ENCODE measurements around the gene ATG5. TPM values are rescaled to one million over a fixed set of nuclear protein-coding genes. Genes with fewer than 3 reads are reported as not detected.
"Not testable (repeated sequence)": the region's sequence is repeated elsewhere in the genome, so short reads cannot be mapped to it uniquely, and the experiment has no call there.

Gene ATG5
- total RNA-seq, 2 donors from 2014 or later: 32.1 to 38.4 TPM

DNA sequence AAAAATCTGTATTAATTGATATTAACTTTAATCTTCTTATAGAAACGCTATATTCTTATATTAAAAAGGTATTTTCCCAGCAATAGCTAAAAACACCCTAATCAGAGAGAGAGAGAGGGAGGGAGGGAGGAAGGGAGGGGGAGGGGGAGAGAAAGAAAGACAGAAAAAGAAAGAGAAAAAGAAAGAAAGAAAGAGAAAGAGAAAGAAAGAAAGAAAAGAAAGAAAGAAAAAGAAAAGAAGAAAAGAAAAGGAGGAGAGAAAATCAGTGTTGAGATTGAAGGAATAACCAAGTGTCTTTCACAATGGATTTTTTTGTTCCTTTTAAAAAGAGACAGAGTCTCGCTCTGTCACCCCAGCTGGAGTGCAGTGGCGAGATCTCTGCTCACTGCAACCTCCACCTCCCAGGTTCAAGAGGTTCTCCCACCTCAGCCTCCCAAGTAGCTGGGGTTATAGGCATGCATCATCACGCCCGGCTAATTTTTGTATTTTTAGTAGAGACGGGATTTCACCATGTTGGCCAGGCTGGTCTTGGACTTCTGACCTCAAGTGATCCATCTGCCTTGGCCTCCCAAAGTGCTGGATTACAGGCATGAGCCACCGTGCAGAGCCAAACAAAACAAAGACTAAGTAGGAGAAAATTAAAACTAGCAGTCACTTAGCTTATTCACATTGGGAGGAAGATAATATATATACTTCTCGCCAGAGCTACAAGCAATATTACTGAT, 73.9 kb downstream of the ATG5 start:
- H3K4me3 Mint-ChIP-seq; H3K27me3 Mint-ChIP-seq (ENCODE audit: low read depth); H3K36me3 Mint-ChIP-seq (ENCODE audit: insufficient read depth in 2 of 2); H3K9me3 Mint-ChIP-seq; H3K27ac Mint-ChIP-seq; ATAC-seq (replicated peaks in 1 of 2); DNase-seq: not testable (repeated sequence)
- peaks cover 18% of the 10 kb centered on the region for H3K4me1 Mint-ChIP-seq (ENCODE audit: low read depth)

DNA sequence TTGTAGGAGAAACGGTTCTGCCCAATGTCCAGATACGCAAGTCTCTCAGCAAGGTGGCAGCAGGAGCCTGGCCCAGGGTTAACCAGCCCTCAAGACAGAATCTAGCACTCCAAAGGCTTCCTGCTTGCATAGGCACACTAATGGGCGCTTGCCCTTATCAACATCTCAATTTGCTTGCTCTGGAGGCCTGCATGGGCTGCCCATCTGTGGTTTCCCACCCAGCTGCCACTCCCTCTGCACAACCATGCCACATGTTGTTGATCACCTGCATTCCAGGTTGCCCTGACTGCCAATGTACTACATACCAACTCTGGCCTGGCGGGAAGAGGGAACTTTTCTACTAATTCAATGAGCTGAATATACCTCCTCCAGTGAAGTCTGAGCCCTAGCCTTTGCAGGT, 74.6 kb downstream of the ATG5 start:
- Mint-ChIP-seq H3K27ac (no peak overlapping the region), H3K9me3 (no peaks in the 10 kb centered on the region), H3K4me1 (ENCODE audit: low read depth) (peaks cover 18% of the 10 kb centered on the region), H3K36me3 (ENCODE audit: insufficient read depth in 2 of 2) (peaks cover 3 to 4% of the 10 kb centered on the region in 2 donors), H3K4me3 (no peak overlapping the region), H3K27me3 (ENCODE audit: low read depth) (no peaks in the 10 kb centered on the region)
- DNase-seq: no peak
- ATAC-seq (replicated peaks in 1 of 2): no peak

DNA sequence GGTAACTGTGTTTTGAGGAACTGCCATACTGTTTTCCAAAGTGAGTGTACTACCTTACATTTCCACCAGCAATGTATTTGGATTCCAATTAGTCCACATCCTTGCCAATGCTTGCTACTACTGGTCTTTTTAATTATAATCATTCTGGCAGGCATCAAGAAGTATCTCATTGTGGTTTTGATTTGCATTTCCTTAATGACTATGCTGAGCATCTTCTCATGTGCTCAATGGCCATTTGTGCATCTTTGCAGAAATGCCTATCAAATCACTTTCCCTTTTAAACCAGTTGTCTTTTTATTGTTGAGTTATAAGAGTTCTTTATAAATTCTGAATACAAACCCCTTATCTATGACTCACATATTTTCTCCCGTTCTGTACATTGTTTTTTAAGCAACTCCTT, 75.9 kb downstream of the ATG5 start:
- no peaks in the 10 kb centered on the region for H3K9me3 Mint-ChIP-seq
- peak overlapping the region; percentile 33 for H3K27ac Mint-ChIP-seq
- no peaks in the 10 kb centered on the region for H3K27me3 Mint-ChIP-seq (ENCODE audit: low read depth)
- DNase-seq (no peak), ATAC-seq (replicated peaks in 1 of 2) (no peak)
- H3K4me1 Mint-ChIP-seq (ENCODE audit: low read depth): peaks cover 18% of the 10 kb centered on the region
- no peak overlapping the region for H3K4me3 Mint-ChIP-seq
- H3K36me3 Mint-ChIP-seq (ENCODE audit: insufficient read depth in 2 of 2): peaks cover 3 to 7% of the 10 kb centered on the region in 2 donors

DNA sequence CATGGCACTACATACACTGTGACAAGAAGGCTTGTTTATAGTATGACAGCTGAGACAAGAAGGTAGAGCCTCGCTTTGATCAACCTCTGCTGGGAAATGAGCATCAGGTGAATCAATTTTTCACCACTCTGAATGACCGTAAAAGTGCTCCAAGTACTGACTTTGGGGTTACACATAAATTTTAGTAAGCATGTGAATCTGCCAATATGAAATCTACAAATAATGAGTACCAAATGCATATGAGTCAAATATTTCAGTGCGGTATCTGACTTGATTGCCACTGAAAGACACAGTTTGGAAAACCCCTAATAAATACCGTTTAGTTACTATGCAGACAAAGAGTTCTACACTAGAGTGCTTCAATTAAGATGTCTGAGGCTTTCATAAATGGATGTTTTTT, 77.8 kb downstream of the ATG5 start:
- H3K4me1 Mint-ChIP-seq (ENCODE audit: low read depth): peaks cover 12% of the 10 kb centered on the region

DNA sequence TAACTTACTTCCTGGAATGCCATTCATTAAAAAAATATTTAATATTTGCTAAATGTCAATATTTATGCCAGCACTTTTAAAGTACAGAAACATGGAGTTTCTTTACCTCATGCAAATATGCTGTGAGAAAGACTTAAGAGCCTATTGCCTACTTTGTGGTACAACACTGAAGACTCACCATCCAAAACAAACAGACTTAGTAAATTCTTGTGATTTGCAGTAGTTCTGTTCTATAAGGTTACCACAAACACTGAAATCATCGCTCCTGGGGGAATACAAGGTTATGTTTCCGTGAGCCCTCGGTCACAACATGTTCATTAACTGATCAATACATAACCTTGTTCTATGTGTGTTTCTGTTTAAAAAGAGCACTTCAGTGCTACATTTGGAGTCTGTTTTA, 78.3 kb downstream of the ATG5 start:
- peaks cover 7% of the 10 kb centered on the region for H3K4me1 Mint-ChIP-seq (ENCODE audit: low read depth)
- peak overlapping the region; percentile 94 for H3K27ac Mint-ChIP-seq
- no peak for DNase-seq
- no peaks in the 10 kb centered on the region for H3K9me3 Mint-ChIP-seq
- H3K4me3 Mint-ChIP-seq: peak overlapping the region; percentile 20 to 74
- peak; percentile 58 to 68 for ATAC-seq (replicated peaks in 1 of 2)
- no peaks in the 10 kb centered on the region for H3K27me3 Mint-ChIP-seq (ENCODE audit: low read depth)
- peaks cover 4 to 10% of the 10 kb centered on the region in 2 donors for H3K36me3 Mint-ChIP-seq (ENCODE audit: insufficient read depth in 2 of 2)

More for the DNA sequence above, 77.8 kb downstream of the ATG5 start:
- peak overlapping the region; percentile 20 to 74 for H3K4me3 Mint-ChIP-seq
- peak in 1 of 2 donors; percentile 13 for DNase-seq
- H3K36me3 Mint-ChIP-seq (ENCODE audit: insufficient read depth in 2 of 2): peaks cover 3 to 10% of the 10 kb centered on the region in 2 donors
- H3K27ac Mint-ChIP-seq: peak overlapping the region; percentile 94
- peak; percentile 81 to 90 for ATAC-seq (replicated peaks in 1 of 2)
- H3K27me3 Mint-ChIP-seq (ENCODE audit: low read depth): no peaks in the 10 kb centered on the region
- H3K9me3 Mint-ChIP-seq: no peaks in the 10 kb centered on the region

DNA sequence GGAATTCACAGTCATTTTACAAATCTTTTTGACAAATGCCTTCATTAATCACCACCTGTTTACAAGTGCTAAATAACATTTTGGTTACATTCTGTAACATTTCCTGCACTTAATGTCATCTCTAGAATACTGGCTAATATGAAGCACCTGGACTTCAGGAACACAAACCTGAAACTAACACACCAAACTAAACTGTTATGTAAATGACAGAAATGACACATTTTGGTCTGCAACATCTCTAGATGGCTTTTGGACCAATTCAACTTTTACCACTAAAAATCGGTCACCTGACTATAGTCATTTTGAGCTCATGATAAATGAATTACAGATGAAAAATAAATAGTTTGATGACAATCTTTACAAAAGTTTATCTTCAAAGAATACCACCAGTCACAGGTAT, 80.6 kb downstream of the ATG5 start:
- Mint-ChIP-seq H3K9me3 (no peaks in the 10 kb centered on the region), H3K27ac (peak overlapping the region; percentile 14), H3K4me1 (ENCODE audit: low read depth) (peaks cover 6% of the 10 kb centered on the region), H3K27me3 (ENCODE audit: low read depth) (no peaks in the 10 kb centered on the region), H3K4me3 (no peak overlapping the region), H3K36me3 (ENCODE audit: insufficient read depth in 2 of 2) (peaks cover 8 to 10% of the 10 kb centered on the region in 2 donors)
- no peak for DNase-seq
- ATAC-seq (replicated peaks in 1 of 2): peak in 1 of 2 donors; percentile 22

DNA sequence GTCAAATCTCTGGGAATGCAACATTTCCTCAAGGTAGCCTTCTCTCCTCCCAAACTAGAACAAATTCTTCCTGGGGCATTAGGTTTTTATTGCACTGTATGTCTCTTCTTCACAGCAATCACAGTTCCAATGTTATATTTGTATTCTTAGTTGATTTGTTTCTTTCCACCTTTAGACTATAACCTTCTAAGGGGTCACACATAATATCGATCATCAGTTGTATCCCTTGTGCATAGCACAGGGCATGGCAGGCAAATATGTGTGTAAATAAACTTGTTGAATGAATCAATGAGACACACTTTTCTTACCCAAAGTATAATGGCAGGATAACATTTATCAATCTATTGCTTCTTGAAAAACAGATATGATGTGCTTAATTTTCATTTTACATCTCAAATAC, 81.0 kb downstream of the ATG5 start:
- Mint-ChIP-seq H3K27me3 (ENCODE audit: low read depth) (no peaks in the 10 kb centered on the region), H3K9me3 (no peaks in the 10 kb centered on the region), H3K4me1 (ENCODE audit: low read depth) (peaks cover 6% of the 10 kb centered on the region), H3K36me3 (ENCODE audit: insufficient read depth in 2 of 2) (peaks cover 8 to 10% of the 10 kb centered on the region in 2 donors), H3K4me3 (peak overlapping the region in 1 of 2 donors; percentile 3), H3K27ac (no peak overlapping the region)
- no peak for ATAC-seq (replicated peaks in 1 of 2)
- no peak for DNase-seq

DNA sequence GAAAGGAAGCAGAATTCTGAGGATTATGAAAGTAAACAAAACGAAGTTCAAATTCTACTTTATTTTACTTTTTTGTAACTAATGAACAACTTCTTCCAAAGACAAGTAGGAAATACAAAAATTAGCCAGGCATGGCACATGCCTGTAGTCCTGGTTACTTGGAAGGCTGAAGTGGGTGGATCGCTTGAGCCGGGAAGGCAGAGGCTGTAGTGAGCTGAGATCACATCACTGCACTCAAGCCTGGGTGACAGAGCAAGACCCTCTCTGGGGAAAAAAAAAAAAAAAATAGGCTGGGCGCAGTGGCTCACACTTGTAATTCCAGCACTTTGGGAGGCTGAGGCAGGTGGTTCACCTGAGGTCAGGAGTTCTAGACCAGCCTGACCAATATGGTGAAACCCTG, 82.3 kb downstream of the ATG5 start:
- no peaks in the 10 kb centered on the region for H3K27me3 Mint-ChIP-seq (ENCODE audit: low read depth)
- H3K4me1 Mint-ChIP-seq (ENCODE audit: low read depth): peaks cover 6% of the 10 kb centered on the region
- H3K4me3 Mint-ChIP-seq: no peak overlapping the region
- peak overlapping the region; percentile 46 for H3K27ac Mint-ChIP-seq
- no peaks in the 10 kb centered on the region for H3K9me3 Mint-ChIP-seq
- ATAC-seq (replicated peaks in 1 of 2) (no peak), DNase-seq (no peak)
- peaks cover 8 to 10% of the 10 kb centered on the region in 2 donors for H3K36me3 Mint-ChIP-seq (ENCODE audit: insufficient read depth in 2 of 2)

DNA sequence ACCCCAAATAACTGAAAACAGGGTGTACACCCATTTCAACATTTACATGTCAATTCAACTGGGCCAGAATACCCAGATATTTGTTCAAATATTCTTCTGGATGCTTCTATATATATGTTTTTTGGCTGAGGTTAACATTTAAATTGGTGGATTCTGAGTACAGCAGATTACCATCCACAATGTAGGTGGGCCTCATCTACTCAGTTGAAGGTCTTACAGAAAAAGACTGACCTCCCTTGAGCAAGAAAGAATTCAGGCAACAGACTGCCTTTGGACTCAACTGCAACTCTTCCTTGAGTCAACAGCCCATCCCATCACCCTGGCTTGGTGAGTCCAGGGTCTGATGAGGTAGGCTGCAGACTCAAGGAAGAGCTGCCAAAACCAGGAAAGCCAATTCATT, 84.1 kb downstream of the ATG5 start:
- ATAC-seq (replicated peaks in 1 of 2) (no peak), DNase-seq (no peak)
- Mint-ChIP-seq H3K27ac (no peak overlapping the region), H3K27me3 (ENCODE audit: low read depth) (no peaks in the 10 kb centered on the region), H3K9me3 (no peaks in the 10 kb centered on the region), H3K4me3 (no peak overlapping the region), H3K36me3 (ENCODE audit: insufficient read depth in 2 of 2) (peaks cover 4 to 8% of the 10 kb centered on the region in 2 donors), H3K4me1 (ENCODE audit: low read depth) (no peaks in the 10 kb centered on the region)

DNA sequence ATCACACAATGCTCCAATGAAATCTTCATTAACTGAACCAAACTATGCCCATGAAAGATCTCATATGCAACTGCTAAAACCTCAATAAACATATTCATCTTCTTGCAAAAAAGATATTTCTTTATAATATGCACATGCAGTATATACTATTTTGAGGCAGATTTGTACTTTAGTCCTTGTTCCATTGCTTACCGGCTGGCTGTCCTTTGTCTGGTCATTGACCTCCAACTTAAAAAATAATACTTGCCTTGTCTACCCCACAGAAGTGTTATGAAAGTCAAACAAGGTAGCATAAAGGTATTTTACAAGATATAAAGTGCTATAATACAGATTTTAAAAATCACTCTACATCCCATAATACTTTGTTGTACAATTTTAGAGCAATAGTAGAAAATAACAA, 88.3 kb downstream of the ATG5 start:
- H3K27me3 Mint-ChIP-seq (ENCODE audit: low read depth): no peaks in the 10 kb centered on the region
- H3K9me3 Mint-ChIP-seq: peaks cover 0 to 1% of the 10 kb centered on the region in 2 donors
- no peak overlapping the region for H3K27ac Mint-ChIP-seq
- DNase-seq (no peak), ATAC-seq (replicated peaks in 1 of 2) (no peak)
- H3K4me3 Mint-ChIP-seq: no peak overlapping the region
- peaks cover 7 to 8% of the 10 kb centered on the region in 2 donors for H3K36me3 Mint-ChIP-seq (ENCODE audit: insufficient read depth in 2 of 2)
- H3K4me1 Mint-ChIP-seq (ENCODE audit: low read depth): no peaks in the 10 kb centered on the region

DNA sequence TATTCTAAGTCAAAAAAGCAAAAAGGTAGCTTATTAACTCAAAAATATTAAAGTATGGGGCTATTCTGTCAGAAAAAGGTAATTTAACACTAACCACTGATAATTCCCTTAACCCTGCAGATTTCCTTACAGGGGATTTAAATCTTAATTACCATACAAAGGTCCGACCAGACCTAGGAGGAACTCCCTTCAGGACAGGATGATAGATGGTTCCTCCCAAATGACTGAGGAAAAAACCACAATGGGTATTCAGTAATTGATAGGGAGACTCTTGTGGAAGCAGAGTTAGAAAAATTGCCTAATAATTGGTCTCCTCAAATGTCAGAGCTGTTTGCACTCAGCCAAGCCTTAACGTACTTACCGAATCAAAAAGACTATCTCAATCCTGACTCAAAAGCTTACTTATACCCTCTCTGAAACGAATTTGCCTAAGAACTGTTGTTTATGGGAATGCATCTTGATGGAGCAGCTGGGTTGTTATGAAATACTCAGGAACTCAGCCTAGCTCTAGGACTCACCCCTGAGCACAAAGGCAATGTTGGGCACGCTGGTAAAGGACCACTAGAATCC, 95.6 kb downstream of the ATG5 start:
- H3K36me3 Mint-ChIP-seq (ENCODE audit: insufficient read depth in 2 of 2); DNase-seq; H3K9me3 Mint-ChIP-seq; ATAC-seq (replicated peaks in 1 of 2); H3K27ac Mint-ChIP-seq; H3K27me3 Mint-ChIP-seq (ENCODE audit: low read depth); H3K4me3 Mint-ChIP-seq: not testable (repeated sequence)
- H3K4me1 Mint-ChIP-seq (ENCODE audit: low read depth): peaks cover 11% of the 10 kb centered on the region

DNA sequence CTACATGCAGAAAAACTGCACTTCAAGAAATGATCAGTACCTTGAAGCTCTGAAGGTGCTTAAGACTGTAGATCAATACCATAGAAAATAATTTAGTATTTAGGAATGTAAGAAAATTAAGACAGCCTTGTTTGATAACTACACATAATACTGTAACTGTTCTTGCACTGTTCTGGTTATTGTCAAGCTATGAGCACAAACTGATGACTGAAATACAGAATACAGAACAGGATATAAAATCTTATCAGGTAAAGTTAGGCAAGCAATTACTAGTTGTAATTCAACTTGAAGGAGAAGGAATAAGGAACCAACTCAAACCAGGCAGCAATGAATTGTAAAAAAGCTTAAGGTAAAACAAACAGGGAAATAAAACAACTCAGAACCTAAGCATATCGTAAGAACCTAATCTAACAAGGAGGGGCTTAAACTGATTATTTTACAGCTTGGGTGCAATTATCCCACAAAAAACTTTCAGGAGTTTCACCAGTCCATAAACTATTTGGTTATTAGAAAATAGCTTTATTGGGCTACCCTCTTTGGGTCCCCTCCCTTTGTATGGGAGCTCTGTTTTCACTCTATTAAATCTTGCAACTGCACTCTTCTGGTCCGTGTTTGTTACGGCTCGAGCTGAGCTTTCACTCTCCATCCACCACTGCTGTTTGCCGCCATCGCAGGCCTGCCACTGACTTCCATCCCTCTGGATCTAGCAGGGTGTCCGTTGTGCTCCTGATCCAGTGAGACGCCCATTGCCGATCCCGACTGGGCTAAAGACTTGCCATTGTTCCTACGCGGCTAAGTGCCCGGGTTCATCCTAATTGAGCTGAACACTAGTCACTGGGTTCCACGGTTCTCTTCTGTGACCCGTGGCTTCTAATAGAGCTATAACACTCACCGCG, 97.7 kb downstream of the ATG5 start:
- Mint-ChIP-seq H3K4me1 (ENCODE audit: low read depth) (peaks cover 17% of the 10 kb centered on the region), H3K27me3 (ENCODE audit: low read depth) (no peaks in the 10 kb centered on the region), H3K27ac (no peak overlapping the region)

DNA sequence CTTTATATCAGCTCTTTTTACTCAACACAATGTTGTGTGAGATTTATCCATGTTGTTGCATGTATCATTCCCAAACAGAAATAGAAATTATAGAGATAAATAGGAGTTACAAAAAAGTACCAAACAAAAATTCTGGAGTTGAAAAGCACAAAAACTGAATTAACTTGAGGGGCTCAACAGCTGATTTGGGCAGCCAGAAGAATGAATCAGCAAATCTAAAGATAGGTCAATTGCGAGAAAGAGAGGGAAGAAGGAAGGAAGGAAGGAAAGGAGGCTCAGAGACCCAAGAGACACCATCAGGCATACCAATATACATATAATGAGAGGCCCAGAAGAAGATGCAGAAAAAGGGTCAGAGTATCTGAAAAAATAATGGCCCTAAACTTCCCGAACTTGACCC, 98.9 kb downstream of the ATG5 start:
- no peak for ATAC-seq (replicated peaks in 1 of 2)
- H3K27me3 Mint-ChIP-seq (ENCODE audit: low read depth): no peaks in the 10 kb centered on the region
- peaks cover 2 to 3% of the 10 kb centered on the region in 2 donors for H3K36me3 Mint-ChIP-seq (ENCODE audit: insufficient read depth in 2 of 2)
- H3K9me3 Mint-ChIP-seq: no peaks in the 10 kb centered on the region
- H3K4me1 Mint-ChIP-seq (ENCODE audit: low read depth): peaks cover 17% of the 10 kb centered on the region
- peak overlapping the region; percentile 49 for H3K27ac Mint-ChIP-seq
- DNase-seq: no peak
- no peak overlapping the region for H3K4me3 Mint-ChIP-seq

More for the DNA sequence above, 97.7 kb downstream of the ATG5 start:
- no peak overlapping the region for H3K4me3 Mint-ChIP-seq
- DNase-seq (no peak), ATAC-seq (replicated peaks in 1 of 2) (peak in 1 of 2 donors; percentile 64)
- peaks cover 2 to 3% of the 10 kb centered on the region in 2 donors for H3K36me3 Mint-ChIP-seq (ENCODE audit: insufficient read depth in 2 of 2)
- H3K9me3 Mint-ChIP-seq: no peaks in the 10 kb centered on the region

All from activated T-cell treated with anti-CD3 and anti-CD28 coated beads, Interleukin-2, amount 50 U/mL, for 72 hours (primary cell).